Measurements from ENCODE around the gene GPR137C. TPM values are rescaled to one million over a fixed set of nuclear protein-coding genes. Genes with fewer than 3 reads are reported as not detected.

GPR137C gene
- total RNA-seq, 1 donor, result 1.7 TPM

Other genes starting within 250 kb of the GPR137C start
- 1.6 and 50.1 TPM in 2 replicates for gene PTGER2, start 238.5 kb upstream of the GPR137C start, total RNA-seq (ENCODE audit: low replicate concordance)
- 6.9 and 9.4 TPM in 2 replicates for gene TXNDC16, start 331 bp upstream of the GPR137C start, total RNA-seq (ENCODE audit: low replicate concordance)
- gene ERO1A, start 142.7 kb downstream of the GPR137C start, total RNA-seq (ENCODE audit: low replicate concordance), result 75.3 and 123 TPM in 2 replicates
- gene PSMC6, start 154.4 kb downstream of the GPR137C start, total RNA-seq (ENCODE audit: low replicate concordance), result 81.2 and 111 TPM in 2 replicates
- 9.3 and 50.7 TPM in 2 replicates for gene STYX, start 177.3 kb downstream of the GPR137C start, total RNA-seq (ENCODE audit: low replicate concordance)
- 26.6 and 59.9 TPM in 2 replicates for gene GNPNAT1, start 238.8 kb downstream of the GPR137C start, total RNA-seq (ENCODE audit: low replicate concordance)

Measured in fibroblast of the aortic adventitia (primary cell).